CD4-positive, alpha-beta T cell (primary cell): ENCODE data around the gene LTC4S. TPM values are rescaled to one million over a fixed set of nuclear protein-coding genes. Genes with fewer than 3 reads are reported as not detected.

ENCODE experiments used
- ATAC-seq: fragments of 200-7000 bp; cut with Tn5 transposase; one replicate; pipeline ENCODE4 v1.10.0; 2022; ENCODE audit warnings: mild to moderate bottlenecking; ENCODE audit not compliant: poor library complexity
- CTCF ChIA-PET: fragments of 350-600 bp; sonication (Branson Sonifier 250); formaldehyde crosslinking; loops from one replicate; lab custom pipeline; 2021; ENCODE audit warnings: antibody characterized with exemption, inconsistent platforms; lab: Charles Lee
- POLR2A ChIA-PET: fragments of 350-600 bp; sonication (Branson Sonifier 250); formaldehyde crosslinking; loops from one replicate; lab custom pipeline; 2021; ENCODE audit warnings: antibody characterized with exemption, inconsistent platforms; lab: Charles Lee
- DNase-seq, 14 experiments: peaks; one replicate each; pipeline ENCODE4 v3.0.0-alpha.2; 2013 to 2020; ENCODE audit warnings: mixed read lengths in 2 of 14
- H3K27ac ChIP-seq, 2 donors: one replicate each; pipeline versions ENCODE4 v1.5.1 to v1.7.0; 2013; ENCODE audit warnings: low read length in 2 of 2, low read depth in 1 of 2, mild to moderate bottlenecking in 1 of 2
- H3K27me3 ChIP-seq, 2 experiments: 1 replicate in 1 of 2; 2 replicates in 1 of 2; pipeline versions ENCODE4 v1.6.1 to v1.7.0; 2013; ENCODE audit warnings: low read length in 2 of 2, control low read depth in 1 of 2, mild to moderate bottlenecking in 1 of 2, moderate library complexity in 1 of 2; ENCODE audit not compliant: insufficient read depth in 2 of 2, control insufficient read depth in 1 of 2
- H3K36me3 ChIP-seq: one replicate; pipeline ENCODE4 v1.6.1; 2013; ENCODE audit warnings: low read length, control low read depth; ENCODE audit not compliant: insufficient read depth
- H3K4me1 ChIP-seq: one replicate; pipeline ENCODE4 v1.6.1; 2013; ENCODE audit warnings: low read length, control low read depth; ENCODE audit not compliant: insufficient read depth
- H3K4me3 ChIP-seq: one replicate; pipeline ENCODE4 v1.5.1; 2013; ENCODE audit warnings: mild to moderate bottlenecking, low read length, moderate library complexity
- H3K9me3 ChIP-seq, 2 experiments: 1 replicate in 1 of 2; 2 replicates in 1 of 2; pipeline versions ENCODE4 v1.6.1 to v1.7.0; 2013; ENCODE audit warnings: low read length in 2 of 2, mild to moderate bottlenecking in 2 of 2, control low read depth in 1 of 2, moderate library complexity in 1 of 2; ENCODE audit not compliant: control insufficient read depth in 1 of 2, insufficient read depth in 1 of 2
- H3K27ac Mint-ChIP-seq: one replicate; pipeline ENCODE4 v1.8.0; 2020; ENCODE audit warnings: mixed read lengths
- H3K27me3 Mint-ChIP-seq: one replicate; pipeline ENCODE4 v1.8.0; 2021; ENCODE audit warnings: mixed read lengths
- H3K36me3 Mint-ChIP-seq: one replicate; pipeline ENCODE4 v1.8.0; 2021; ENCODE audit warnings: low read depth, mixed read lengths
- H3K4me1 Mint-ChIP-seq: one replicate; pipeline ENCODE4 v1.8.0; 2021; ENCODE audit warnings: low read depth, mixed read lengths
- H3K4me3 Mint-ChIP-seq: one replicate; pipeline ENCODE4 v1.8.0; 2020; ENCODE audit warnings: mild to moderate bottlenecking, mixed read lengths
- H3K9me3 Mint-ChIP-seq: one replicate; pipeline ENCODE4 v1.8.0; 2020; ENCODE audit warnings: mixed read lengths
- CTCF ChIP-seq: fragments of 200-600 bp; IDR thresholded peaks from one replicate; pipeline ENCODE4 v1.8.0; 2022; ENCODE audit warnings: antibody characterized with exemption, mild to moderate bottlenecking
- intact Hi-C, 2 experiments: fragments of 100-400 bp; cut with DNase I in 1 of 2; cut with micrococcal nuclease in 1 of 2; formaldehyde crosslinking; loops; one replicate each; pipeline versions ENCODE4 v1.15.1 to v1.9.0; 2023 to 2025; cut with DNase I, micrococcal nuclease
- total RNA-seq, 174 experiments: library from RNA in 2 of 174; stranded (reverse) in 2 of 174; gene quantifications; one replicate each; pipeline ENCODE4 v1.2.3 and lab custom pipeline; 2021 to 2026

LTC4S gene
- total RNA-seq, 2 experiments from 2014 or later, result 3.6 to 4.2 TPM

GRCh38 chr5:179815491-179816249 is 21.9 kb downstream of the LTC4S start:
- ATAC-seq (no peak), DNase-seq (peak in 1 of 14 experiments; percentile 13)
- no peak overlapping the region for H3K27ac ChIP-seq
- Mint-ChIP-seq H3K27me3 (peaks cover 5% of the 10 kb centered on the region), H3K4me3 (peak overlapping the region; percentile 68), H3K27ac (no peak overlapping the region), H3K36me3 (peaks cover 15% of the 10 kb centered on the region), H3K9me3 (no peaks in the 10 kb centered on the region), H3K4me1 (peaks cover 33% of the 10 kb centered on the region)
- ChIA-PET CTCF (interaction anchor here (1.2 kb wide), 1 partner anchor 13 kb away, joined by 4 read pairs; no protein-coding TSS in a partner anchor), POLR2A (no interaction called here)
- intact Hi-C loops, result no loop called here
- peaks cover 40% of the 10 kb centered on the region for H3K4me1 ChIP-seq
- no peak overlapping the region for H3K4me3 ChIP-seq
- H3K27me3 ChIP-seq, result peaks cover 0 to 4% of the 10 kb centered on the region in 2 experiments
- no peak for TF ChIP-seq CTCF
- no peaks in the 10 kb centered on the region for H3K9me3 ChIP-seq
- H3K36me3 ChIP-seq, result peaks cover 13% of the 10 kb centered on the region

GRCh38 chr5:179816401-179816795 is 22.6 kb downstream of the LTC4S start:
- Mint-ChIP-seq H3K27ac (no peak overlapping the region), H3K9me3 (no peaks in the 10 kb centered on the region), H3K27me3 (peaks cover 5% of the 10 kb centered on the region), H3K4me1 (peaks cover 34% of the 10 kb centered on the region), H3K4me3 (no peak overlapping the region), H3K36me3 (peaks cover 16% of the 10 kb centered on the region)
- Histone ChIP-seq H3K4me1 (peaks cover 41% of the 10 kb centered on the region), H3K36me3 (peaks cover 13% of the 10 kb centered on the region), H3K27me3 (peaks cover 0 to 4% of the 10 kb centered on the region in 2 experiments), H3K9me3 (no peaks in the 10 kb centered on the region), H3K27ac (no peak overlapping the region), H3K4me3 (no peak overlapping the region)
- intact Hi-C loops, result no loop called here
- POLR2A ChIA-PET, result no interaction called here
- no peak for DNase-seq
- CTCF ChIA-PET, result interaction anchor here (1.2 kb wide), 1 partner anchor 14 kb away, joined by 4 read pairs; no protein-coding TSS in a partner anchor
- ATAC-seq, result no peak
- TF ChIP-seq CTCF, result no peak

- CTCF ChIA-PET, result interaction anchor here (1.0 kb wide), 1 partner anchor 15 kb away, joined by 5 read pairs; no protein-coding TSS in a partner anchor
- Mint-ChIP-seq H3K36me3 (peaks cover 21% of the 10 kb centered on the region), H3K4me1 (peaks cover 40% of the 10 kb centered on the region), H3K4me3 (no peak overlapping the region), H3K9me3 (no peaks in the 10 kb centered on the region), H3K27ac (no peak overlapping the region), H3K27me3 (peaks cover 5% of the 10 kb centered on the region)
- no peak overlapping the region for H3K27ac ChIP-seq
- H3K27me3 ChIP-seq, result peaks cover 0 to 4% of the 10 kb centered on the region in 2 experiments
- no peak for TF ChIP-seq CTCF
- no peak for ATAC-seq
- no peak overlapping the region for H3K4me3 ChIP-seq
- H3K9me3 ChIP-seq, result no peaks in the 10 kb centered on the region
- H3K4me1 ChIP-seq, result peaks cover 46% of the 10 kb centered on the region
- POLR2A ChIA-PET, result interaction anchor here (4.5 kb wide), 1 partner anchor 10 kb away, joined by 48 read pairs; the partner anchor contains the start of gene MGAT4B
- intact Hi-C loops, result no loop called here
- peaks cover 13% of the 10 kb centered on the region for H3K36me3 ChIP-seq
- no peak for DNase-seq
These were observed 23.1 kb downstream of the LTC4S start for GRCh38 chr5:179816796-179817469.
